NCI-H146 (cell line): Measurements from ENCODE around the gene GFPT2.
"Not testable (repeated sequence)": the region's sequence is repeated elsewhere in the genome, so short reads cannot be mapped to it uniquely, and the experiment has no call there.

Experiments used
- DNase-seq: peaks from one replicate; lab custom pipeline; 2025; lab: John Stamatoyannopoulos, UW

Gene GFPT2

DNA sequence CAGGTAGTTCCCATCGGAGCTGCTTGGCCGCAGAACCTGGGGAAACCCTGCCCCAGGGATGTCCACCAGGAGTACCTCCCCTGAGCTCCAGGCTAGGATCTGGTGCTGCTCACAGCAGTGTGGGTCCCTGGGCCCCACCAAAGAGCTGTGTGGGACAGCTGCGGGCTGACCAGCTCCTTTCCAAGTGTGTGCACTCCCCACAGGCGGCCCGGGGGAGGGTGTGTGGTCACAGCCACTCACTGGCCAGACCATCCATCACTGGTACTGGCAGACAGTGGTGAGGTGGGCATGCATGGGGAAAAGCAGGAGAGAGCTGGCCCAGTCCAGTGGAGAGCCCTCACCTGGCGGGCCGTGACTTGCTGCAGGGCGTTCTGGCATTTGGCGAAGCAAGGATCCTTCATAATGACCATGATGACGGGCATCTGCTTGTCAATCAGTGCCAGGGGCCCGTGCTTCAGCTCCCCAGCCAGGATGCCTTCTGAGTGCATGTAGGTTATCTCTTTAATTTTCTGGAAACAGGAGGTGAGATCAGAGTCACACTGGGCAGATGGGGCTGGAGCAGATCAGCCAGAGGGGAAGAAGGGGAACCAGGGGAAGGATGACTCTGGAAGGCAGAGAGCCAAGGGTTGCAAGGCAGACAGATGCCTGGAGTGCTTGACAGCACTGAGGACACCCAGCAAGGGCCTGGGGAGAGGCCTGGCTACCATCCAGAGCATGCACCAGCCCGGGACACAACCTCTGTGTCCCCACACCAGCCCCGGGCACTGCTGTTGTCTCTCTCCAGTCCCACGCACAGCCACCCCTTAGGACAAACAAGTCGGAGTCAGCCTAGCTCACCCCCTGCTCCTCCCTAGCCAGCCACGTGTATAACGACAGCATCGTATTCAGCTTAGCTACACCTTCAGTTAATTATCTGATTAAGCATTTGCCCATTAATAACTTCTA is 48.4 kb downstream of the GFPT2 start:
- no peak for DNase-seq

DNA sequence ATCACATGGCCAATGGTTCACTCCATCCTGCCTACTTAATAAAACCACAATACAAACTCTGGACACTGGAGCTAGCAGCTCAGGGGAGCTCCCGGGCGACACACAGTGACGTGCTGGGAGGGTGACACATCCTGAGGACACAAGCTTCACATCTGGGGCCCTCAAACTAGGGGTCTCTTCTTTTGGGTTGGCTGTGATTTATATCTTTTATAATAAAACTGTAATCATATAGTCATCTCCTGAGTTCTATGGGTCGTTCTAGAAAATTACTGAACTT is 49.2 kb downstream of the GFPT2 start:
- DNase-seq: no peak

DNA sequence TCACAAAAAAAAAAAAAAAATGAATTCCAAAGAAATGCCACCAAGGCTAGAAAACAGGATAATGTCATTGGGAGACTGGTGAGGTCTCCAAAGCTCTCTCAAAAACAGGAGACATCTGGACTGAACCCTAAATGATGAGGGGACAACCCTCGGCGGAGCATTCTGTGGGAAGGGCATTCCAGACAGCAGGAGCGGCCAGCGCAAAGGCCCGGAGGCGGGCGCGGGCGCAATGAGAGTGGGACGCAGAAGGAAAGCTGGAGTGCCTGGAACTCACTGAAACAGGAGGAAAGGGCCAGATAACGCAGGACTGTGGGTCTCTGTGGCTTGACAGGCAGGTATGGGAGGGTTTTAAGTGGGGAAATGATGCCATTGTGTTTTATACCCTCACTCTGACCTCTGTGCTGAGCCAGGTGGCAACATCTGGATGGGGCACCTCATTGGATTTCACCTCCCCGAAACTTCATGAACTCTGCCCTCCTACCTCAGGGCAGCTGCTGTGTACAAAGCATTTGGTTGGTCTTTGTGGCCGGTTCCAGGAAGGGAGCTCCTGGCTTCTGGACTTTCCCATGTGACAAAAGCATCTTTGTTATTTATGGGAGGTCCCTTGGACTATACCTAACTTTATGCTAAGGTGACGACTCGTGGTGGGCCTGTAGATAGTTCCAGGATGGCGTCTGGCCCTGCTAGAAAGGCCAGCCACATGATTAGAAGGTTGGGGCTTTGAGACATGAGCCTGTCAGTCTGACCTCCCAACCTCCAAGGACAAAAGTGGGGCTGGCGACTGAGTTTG is 49.7 kb downstream of the GFPT2 start:
- no peak for DNase-seq

DNA sequence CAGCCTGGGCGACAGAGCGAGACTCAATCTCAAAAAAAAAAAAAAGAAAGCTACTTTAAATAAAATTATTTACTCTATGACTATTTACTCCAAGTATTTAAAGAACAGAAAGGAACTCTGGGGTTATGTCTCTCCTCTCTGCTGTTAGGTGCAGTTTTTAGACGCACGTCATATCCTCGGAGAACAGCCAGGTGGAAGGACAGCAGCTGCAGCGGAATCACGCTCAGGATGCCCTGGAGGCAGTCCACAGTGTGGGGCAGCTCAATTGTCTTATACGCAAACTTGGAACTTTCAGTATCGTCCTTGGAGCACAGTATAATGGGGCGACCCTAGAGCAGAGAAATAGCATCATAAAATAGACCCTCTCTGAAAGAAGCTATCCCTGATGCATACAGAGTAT is 50.9 kb downstream of the GFPT2 start:
- peak; percentile 14 for DNase-seq

DNA sequence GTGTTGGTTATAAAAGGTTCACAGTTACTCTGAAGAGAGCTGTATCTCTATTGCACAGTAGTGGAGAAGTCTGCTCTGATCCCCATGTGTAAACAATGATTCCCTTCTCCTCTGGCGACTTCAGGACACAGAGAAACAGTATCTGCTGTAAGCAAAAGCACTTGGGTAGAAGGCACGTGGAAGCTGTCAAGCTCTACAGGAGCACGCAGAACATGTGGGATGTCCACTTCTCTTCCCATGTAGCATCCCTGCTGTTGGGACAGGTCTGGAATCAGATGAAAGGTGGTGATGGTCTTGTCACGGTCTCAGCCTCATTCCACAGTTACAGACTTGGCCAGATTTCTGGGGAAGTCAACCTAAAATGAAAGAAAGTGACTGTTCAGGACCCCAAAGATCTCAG is 51.9 kb downstream of the GFPT2 start:
- no peak for DNase-seq

DNA sequence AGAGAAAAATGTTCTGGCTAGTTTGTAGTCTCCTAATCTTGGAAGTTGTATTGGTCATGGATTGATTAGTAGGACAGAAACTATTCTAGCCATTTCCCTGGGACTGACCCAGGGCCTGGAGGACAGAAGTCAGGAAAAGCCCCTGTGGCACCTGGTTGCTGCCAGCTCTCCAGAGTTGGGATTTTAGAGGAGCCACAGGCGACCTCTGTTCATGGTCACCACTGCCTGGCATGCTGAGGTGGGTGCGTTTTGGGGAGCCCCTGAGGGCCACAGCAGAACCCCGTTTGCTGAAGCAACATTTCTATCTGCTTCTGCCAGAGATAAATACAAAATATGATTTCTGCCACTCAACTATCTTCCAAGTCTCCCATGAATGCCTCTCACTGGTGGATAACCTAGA is 53.6 kb downstream of the GFPT2 start:
- DNase-seq: no peak

DNA sequence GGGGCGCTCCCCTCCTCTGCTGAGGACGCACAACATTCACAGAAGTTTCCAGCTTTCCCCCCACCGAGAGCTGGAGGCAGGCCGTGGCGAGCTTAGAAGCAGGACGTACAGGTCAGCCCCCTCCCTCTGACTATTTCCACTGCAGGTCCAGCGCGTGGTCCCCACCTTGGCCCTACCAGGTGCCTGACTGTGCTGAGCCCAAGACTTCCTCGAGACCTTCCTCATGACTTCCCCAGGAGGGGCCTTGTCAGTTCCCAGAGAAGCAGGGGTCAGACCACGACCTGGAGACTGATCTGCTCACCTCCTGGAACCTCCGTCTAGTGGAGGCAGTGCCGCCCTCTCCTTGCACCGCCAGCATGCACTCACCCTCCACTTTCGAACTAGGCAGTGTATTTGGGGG is 54.1 kb downstream of the GFPT2 start:
- not testable (repeated sequence) for DNase-seq

DNA sequence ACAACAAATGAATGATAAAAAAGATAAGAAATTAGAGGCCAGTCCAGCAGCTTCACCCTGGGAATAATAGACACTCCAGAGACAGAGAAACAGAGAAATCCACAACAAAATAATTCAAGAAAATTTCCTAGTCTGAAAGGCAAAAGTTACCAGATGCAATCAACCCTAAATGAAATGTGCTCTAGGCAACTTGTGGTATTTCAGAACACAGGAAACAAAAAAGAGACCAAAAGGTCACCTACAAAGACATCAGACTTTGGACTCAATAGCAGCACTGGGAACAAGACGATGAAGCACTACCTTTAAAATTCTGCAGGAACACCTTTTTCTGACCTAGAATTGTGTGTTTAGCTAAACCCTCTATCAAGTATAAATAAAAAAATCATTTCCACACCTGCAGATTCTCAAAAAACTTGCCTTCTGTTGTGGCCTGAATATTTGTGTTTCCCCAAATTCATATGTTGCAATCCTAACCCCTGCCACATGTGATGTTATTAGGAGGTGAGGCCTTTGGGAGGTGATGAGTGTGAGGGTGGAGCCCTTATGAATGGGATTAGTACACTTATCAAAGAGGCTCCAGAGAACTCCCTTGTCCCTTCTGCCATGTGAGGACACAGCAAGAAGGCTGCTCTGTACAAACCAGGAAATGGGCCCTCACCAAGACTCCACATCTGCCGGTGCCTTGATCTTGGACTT is 55.4 kb downstream of the GFPT2 start:
- no peak for DNase-seq

DNA sequence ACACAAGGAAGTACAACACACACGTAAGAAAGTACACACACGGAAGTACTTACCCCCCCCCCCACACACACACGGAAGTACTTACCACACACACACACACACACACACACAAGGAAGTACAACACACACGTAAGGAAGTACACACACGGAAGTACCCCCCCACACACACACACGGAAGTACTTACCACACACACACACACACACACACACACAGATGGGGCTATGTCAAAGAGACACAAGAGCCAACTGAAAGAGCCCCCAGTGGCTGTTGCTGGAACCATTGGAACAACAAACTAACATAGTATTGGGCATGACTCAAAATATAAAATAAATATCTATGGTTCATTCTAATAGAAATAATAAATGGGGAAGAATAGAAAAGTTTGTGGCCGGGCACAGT is 56.4 kb downstream of the GFPT2 start:
- DNase-seq: no peak

DNA sequence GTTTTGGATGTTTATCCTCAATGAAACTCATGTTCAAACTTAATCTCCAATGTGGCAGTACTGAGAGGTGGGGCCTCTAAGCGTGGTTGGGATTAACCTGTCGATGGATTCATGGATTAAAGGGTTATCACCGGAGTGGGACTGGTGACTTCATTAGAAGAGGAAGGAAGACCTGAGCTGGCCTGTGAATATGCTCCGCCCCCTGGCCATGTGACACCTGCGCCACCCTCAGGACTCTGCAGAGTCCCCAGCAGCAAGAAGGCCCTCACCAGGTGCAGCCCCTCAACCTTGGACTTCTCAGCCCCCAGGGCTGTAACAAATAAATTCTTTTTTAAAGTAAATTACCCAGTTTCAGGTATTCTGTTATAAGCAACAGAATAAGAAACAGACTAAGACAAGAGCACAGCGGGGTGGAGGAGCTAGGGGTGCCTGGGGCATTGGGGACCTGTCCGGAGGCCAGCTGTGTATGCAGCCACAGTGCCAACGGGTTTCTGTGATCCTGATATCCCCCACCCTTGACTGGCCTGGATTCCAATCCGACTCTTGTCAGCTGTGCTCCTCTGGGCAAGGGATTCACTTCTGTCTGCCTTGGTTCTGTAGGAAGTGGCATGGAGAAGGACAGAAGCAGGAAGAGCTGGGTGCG is 58.1 kb downstream of the GFPT2 start:
- no peak for DNase-seq

DNA sequence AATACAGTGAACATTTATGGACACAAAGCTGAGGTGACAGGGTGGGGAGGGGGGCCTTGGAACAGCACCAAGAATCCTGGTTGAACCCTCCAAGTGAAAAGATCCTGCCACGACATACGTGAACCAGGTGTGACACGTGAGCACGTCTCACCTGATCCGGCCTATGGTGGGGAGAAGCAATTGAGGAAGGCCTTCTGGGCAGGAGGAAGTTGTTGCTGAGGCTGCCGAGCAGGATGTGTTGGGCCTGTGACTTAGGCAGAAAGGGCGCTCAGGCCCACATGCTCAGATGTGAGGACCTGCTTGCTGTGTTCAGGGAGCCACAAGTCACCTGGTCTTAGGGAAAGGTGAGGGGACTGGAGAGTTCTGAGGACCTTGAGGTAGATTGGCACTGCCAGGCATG is 58.7 kb downstream of the GFPT2 start:
- DNase-seq: no peak

DNA sequence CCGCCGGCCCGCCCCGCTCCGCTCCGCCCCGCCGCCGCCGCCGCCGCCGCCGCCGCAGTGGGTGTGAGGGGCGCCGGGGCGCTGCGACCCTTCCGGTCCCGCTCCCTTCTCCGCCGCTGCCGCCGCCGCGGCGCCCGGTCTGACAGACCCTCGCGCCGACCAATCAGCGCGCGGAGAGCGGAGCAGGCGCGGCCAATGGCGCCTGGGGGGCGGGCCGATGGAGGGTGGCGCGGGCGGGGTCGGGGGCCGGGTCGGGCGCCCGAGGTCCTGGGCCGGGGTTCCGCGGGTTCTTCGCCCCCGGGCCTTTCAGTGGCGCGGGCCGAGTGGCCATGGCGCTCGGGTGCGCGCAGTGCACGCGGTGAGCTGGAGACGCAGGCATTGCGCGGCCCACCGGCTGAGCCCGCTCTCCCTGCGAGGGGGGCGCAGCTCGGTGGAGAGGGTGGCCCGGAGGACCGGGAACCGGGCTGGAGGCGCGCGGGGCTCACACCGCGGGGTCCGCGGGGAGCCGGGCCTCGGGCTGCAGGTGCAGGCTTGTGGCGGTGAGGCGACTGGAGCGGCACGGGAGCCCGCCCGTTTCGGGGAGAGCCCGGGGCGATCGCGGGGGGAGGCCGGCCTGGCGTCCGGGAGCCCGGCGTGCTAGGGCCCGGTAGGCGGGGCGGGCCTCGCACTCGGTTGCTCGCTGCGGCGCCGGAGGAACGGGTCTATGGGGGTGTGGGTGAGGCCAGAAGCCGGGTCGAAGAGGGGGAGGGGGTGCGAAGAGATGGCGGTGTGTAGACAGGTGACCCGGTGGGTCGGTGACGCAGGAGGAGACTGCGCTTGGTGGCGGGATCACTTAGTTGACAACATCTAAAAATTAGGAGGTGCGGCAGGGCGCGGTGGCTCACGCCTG is 60.9 kb downstream of the GFPT2 start, which contains the start of gene MAPK9:
MAPK9 (minus strand) TSS at position 141 of the 889 bp plus-strand sequence. CDS start 11,522 bp downstream, outside the sequence.
- peak; percentile 77 for DNase-seq

DNA sequence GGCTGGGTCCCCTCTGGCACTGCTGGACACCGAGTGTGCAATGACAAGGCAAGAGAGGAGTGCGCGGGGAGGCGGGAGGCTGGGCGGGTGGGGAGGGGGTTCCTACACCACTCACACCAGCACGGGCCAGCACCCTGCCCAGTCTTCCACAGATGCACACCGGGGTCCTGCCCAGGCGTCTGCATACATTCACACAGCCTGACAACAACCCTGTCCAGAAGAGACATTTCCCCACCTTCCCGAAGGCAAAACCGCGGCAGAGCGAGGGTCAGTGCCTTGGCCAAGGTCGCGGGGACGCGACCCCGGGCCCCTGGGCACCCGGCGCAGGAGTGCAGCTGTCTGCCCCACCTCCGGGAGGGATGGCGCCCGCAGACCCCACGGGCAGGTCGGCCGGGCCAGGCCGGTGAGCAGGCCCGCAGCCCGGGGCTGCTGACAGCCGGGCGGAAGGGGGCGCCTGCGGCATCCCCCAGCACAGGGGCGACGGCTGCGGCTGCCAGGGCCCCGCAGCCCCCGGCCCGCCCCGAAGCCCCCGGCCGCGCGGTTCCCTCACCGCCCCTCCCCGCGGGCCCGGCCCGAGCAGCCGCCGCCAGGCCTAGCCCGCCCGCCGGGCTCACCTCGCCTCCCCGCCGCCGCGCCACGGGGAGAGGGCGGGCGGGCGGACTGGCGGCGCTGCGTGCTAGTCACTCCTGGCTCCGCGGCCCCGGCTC is 61.7 kb downstream of the GFPT2 start:
- peak; percentile 18 for DNase-seq

DNA sequence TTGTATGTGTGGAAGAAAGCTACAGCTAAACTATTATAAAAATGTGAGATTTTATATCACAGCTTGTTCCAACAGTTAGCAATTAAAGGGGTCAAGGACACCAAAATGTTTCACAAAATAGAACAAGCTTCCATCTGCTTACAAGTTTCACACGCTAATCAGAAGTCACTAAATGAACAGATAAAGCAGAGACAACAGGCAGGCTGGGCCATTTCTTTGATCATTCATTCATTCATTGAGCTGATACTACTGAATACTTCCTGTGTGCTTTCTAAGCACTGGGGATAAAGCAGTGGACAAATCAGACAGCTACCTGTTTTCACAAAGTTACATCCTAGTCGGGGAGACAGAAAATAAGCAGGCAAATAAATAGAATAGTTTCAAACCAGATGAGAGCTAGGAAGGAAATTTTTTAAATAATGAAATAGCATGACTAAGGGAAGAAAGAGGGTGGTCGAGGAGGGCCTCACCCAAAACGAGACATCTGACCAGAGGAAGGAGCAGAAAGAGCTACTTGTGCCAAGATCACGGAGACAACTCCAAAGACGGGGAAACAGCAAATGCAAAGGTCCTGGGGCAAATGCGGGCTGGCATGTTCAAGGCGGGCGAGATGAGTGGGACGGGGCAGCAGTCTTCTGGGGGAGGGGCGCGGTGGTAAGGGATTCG is 62.4 kb downstream of the GFPT2 start:
- DNase-seq: no peak

DNA sequence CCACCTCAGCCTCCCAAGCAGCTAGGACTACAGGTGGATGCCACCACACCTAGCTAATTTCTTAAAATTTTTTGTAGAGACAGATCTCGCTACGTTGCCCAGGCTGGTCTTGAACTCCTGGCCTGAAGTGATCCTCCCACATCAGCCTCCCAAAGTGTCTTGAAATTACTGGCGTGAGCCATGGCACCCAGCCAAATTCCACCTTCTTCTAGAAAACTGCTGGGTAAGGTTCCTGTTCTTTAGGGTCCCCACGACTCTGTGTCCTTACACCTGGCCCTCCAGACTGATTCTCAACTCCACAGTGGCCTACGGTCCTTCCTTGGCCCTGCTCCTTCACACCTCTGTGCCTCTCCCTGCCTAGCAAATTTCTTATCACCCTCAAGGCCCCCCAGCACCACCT is 63.2 kb downstream of the GFPT2 start:
- DNase-seq: no peak

DNA sequence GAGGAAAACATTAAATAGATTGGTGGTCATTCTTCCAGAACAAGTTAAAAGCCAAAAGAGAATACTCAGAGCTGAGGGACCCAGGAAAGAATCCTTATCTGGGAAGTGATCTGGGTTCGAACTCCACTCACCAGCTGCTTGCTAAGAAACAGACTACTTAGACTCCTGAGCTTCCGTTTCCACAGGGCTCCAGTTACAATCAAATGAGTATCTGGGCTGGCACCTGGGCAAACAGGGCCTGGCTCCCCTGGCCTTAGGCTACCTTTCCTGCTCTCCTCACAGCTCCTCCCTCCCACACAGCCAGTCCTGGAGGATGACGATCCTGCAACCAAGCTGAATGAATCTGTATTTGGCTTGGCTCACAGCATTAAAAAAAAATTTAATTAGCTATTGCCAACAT is 63.7 kb downstream of the GFPT2 start:
- peak; percentile 49 for DNase-seq

DNA sequence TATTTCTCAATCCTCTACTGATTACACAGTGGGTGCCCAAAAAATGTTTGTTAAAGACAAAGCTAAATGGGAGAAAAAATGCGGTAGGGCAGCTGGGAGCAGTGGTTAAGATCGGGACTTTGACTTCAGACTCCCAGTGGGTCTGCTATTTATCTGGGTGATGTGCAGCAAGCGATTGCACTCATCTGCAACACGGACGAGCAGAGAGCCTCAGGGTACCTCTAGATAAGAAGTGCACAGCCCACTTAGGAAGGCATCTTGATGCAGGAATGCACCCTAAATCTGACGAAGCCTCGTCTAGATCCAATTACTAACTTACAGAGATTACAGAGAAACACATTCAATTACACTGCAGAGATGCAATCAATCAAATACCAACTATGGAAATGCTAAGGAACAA is 65.3 kb downstream of the GFPT2 start:
- no peak for DNase-seq

DNA sequence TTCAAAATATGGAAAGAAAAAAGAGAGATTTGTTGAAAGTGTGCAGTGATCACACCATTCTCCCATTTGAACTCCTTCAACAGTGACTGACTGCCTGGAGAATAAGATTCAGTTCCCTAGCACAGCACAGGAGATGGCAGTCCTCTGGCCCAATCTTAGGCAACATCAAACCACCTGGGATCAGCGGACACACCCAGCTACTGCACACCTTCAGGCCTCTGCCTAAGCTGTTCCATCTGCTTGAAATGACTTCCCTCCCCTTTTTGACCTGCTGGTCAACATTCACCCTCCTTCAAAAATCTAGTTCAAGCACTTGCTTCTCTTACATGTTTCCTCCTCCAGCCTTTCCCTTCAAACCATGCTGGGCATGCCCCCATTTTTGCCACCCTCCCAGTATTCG is 65.7 kb downstream of the GFPT2 start:
- DNase-seq: no peak

DNA sequence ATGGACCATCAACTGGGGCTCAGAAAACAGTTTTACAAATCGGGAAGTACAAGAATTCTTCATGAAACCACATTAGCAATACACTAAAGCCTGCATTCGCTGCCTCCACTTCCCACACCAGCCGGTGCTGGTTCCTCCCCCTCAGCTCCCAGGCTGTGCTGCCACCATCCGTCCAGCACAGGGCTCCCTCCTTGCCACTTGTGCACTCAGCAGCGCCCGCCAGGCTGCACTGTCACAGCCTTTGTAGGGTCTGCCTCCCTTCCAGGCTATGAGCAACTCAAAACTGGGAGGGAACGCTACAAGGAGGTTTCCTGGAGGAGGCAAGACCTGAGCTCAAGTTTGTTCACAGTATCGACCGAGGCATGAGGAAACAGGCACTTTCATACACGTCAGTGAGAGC is 69.0 kb downstream of the GFPT2 start:
- no peak for DNase-seq

DNA sequence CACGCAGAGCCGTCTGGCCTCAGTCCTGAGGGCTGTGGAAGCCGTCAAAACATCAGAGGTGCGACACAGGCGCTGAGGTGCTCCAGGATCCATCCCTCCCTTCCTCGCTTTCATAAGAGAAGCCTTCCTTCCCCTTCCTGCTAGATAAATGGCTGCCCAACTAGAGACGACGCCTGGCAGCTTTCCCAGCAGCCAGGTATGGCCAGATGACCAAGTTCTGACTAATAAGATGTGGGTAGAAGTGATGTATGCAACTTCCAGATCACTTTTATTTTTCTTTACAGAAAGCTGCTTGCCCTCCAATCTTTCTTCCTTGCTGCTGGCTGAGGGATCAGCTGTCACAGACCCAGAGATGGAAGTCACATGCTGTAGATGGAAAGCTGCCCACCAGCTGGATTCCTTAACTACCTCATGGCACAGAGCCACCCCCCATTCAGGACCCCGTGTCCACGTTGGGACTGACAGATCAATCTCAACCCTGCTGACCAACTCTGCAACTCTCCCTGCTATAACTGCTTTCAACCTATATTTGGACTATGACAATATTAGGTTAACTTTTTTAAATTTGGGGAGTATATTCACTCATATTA is 70.0 kb downstream of the GFPT2 start:
- DNase-seq: no peak
